ENCODE measurements around the gene LVRN.
A peak's percentile ranks its signal among the peaks of the same experiment; 100 is the strongest.
"Not testable (repeated sequence)": the region's sequence is repeated elsewhere in the genome, so short reads cannot be mapped to it uniquely, and the experiment has no call there.

The LVRN gene

GRCh38 chr5:115962239-115962564, at the start of gene LVRN:
Gene LVRN, plus strand, starts transcription at chr5:115962475. Its CDS starts 143 bp downstream, at chr5:115962618.
- no peak within 1 kb of the TSS for H3K4me3 ChIP-seq
- H3K27me3 ChIP-seq (ENCODE audit: low read depth): no peaks in the 10 kb centered on the region
- in situ Hi-C loops (cut with MboI; ENCODE audit: low sequenced_read_pairs): no loop called here
- H3K4me1 ChIP-seq: no peaks in the 10 kb centered on the region
- H3K9me3 ChIP-seq: no peaks in the 10 kb centered on the region
- no peak for DNase-seq (ENCODE audit: low spot score in 2 of 2)
- no peaks in the 10 kb centered on the region for H3K36me3 ChIP-seq (replicated peaks)

GRCh38 chr5:115913623-115914400, 48.5 kb upstream of the LVRN start:
- H3K4me3 ChIP-seq; DNase-seq (ENCODE audit: low spot score in 2 of 2); in situ Hi-C loops (cut with MboI; ENCODE audit: low sequenced_read_pairs); H3K36me3 ChIP-seq (replicated peaks); H3K9me3 ChIP-seq; H3K4me1 ChIP-seq; H3K27me3 ChIP-seq (ENCODE audit: low read depth): not testable (repeated sequence)

- Histone ChIP-seq H3K4me3 (no peak overlapping the region), H3K36me3 (replicated peaks) (no peaks in the 10 kb centered on the region), H3K4me1 (no peaks in the 10 kb centered on the region), H3K9me3 (no peaks in the 10 kb centered on the region), H3K27me3 (ENCODE audit: low read depth) (no peaks in the 10 kb centered on the region)
- in situ Hi-C loops (cut with MboI; ENCODE audit: low sequenced_read_pairs): no loop called here
- DNase-seq (ENCODE audit: low spot score in 2 of 2): no peak
Observed at GRCh38 chr5:115920171-115920725, 42.0 kb upstream of the LVRN start.

- in situ Hi-C loops (cut with MboI; ENCODE audit: low sequenced_read_pairs); H3K4me1 ChIP-seq; DNase-seq (ENCODE audit: low spot score in 2 of 2); H3K27me3 ChIP-seq (ENCODE audit: low read depth); H3K9me3 ChIP-seq; H3K4me3 ChIP-seq; H3K36me3 ChIP-seq (replicated peaks): not testable (repeated sequence)
Observed at GRCh38 chr5:115928578-115929407, 33.5 kb upstream of the LVRN start.

- DNase-seq (ENCODE audit: low spot score in 2 of 2); H3K4me1 ChIP-seq; H3K9me3 ChIP-seq; H3K27me3 ChIP-seq (ENCODE audit: low read depth); in situ Hi-C loops (cut with MboI; ENCODE audit: low sequenced_read_pairs); H3K4me3 ChIP-seq; H3K36me3 ChIP-seq (replicated peaks): not testable (repeated sequence)
Observed at GRCh38 chr5:115930171-115930570, 32.1 kb upstream of the LVRN start.

GRCh38 chr5:115930630-115931337, 31.5 kb upstream of the LVRN start:
- H3K27me3 ChIP-seq (ENCODE audit: low read depth): no peaks in the 10 kb centered on the region
- H3K4me3 ChIP-seq: no peak overlapping the region
- in situ Hi-C loops (cut with MboI; ENCODE audit: low sequenced_read_pairs): no loop called here
- no peaks in the 10 kb centered on the region for H3K9me3 ChIP-seq
- DNase-seq (ENCODE audit: low spot score in 2 of 2): no peak
- H3K4me1 ChIP-seq: no peaks in the 10 kb centered on the region
- no peaks in the 10 kb centered on the region for H3K36me3 ChIP-seq (replicated peaks)

- Histone ChIP-seq H3K27me3 (ENCODE audit: low read depth) (no peaks in the 10 kb centered on the region), H3K4me1 (no peaks in the 10 kb centered on the region), H3K9me3 (no peaks in the 10 kb centered on the region), H3K4me3 (no peak overlapping the region), H3K36me3 (replicated peaks) (no peaks in the 10 kb centered on the region)
- DNase-seq (ENCODE audit: low spot score in 2 of 2): no peak
- in situ Hi-C loops (cut with MboI; ENCODE audit: low sequenced_read_pairs): no loop called here
Observed at GRCh38 chr5:115932991-115933390, 29.3 kb upstream of the LVRN start.

GRCh38 chr5:115934388-115934974, 27.8 kb upstream of the LVRN start:
- DNase-seq (ENCODE audit: low spot score in 2 of 2): no peak
- no peaks in the 10 kb centered on the region for H3K9me3 ChIP-seq
- in situ Hi-C loops (cut with MboI; ENCODE audit: low sequenced_read_pairs): no loop called here
- H3K27me3 ChIP-seq (ENCODE audit: low read depth): no peaks in the 10 kb centered on the region
- H3K4me3 ChIP-seq: no peak overlapping the region
- H3K4me1 ChIP-seq: peaks cover 3% of the 10 kb centered on the region
- H3K36me3 ChIP-seq (replicated peaks): no peaks in the 10 kb centered on the region

- DNase-seq (ENCODE audit: low spot score in 2 of 2): no peak
Observed at GRCh38 chr5:115936031-115936430, 26.2 kb upstream of the LVRN start.

GRCh38 chr5:115939059-115939458, 23.2 kb upstream of the LVRN start:
- no peaks in the 10 kb centered on the region for H3K9me3 ChIP-seq
- no peaks in the 10 kb centered on the region for H3K36me3 ChIP-seq (replicated peaks)
- in situ Hi-C loops (cut with MboI; ENCODE audit: low sequenced_read_pairs): no loop called here
- H3K4me3 ChIP-seq: no peak overlapping the region
- H3K27me3 ChIP-seq (ENCODE audit: low read depth): no peaks in the 10 kb centered on the region
- peak; percentile 30 to 32 for DNase-seq (ENCODE audit: low spot score in 2 of 2)
- peaks cover 4% of the 10 kb centered on the region for H3K4me1 ChIP-seq

More at GRCh38 chr5:115936031-115936430, 26.2 kb upstream of the LVRN start:
- Histone ChIP-seq H3K36me3 (replicated peaks) (no peaks in the 10 kb centered on the region), H3K27me3 (ENCODE audit: low read depth) (no peaks in the 10 kb centered on the region), H3K9me3 (no peaks in the 10 kb centered on the region), H3K4me3 (no peak overlapping the region), H3K4me1 (peaks cover 4% of the 10 kb centered on the region)
- in situ Hi-C loops (cut with MboI; ENCODE audit: low sequenced_read_pairs): no loop called here

GRCh38 chr5:115940080-115940810, 22.0 kb upstream of the LVRN start:
- Histone ChIP-seq H3K9me3 (no peaks in the 10 kb centered on the region), H3K27me3 (ENCODE audit: low read depth) (no peaks in the 10 kb centered on the region), H3K4me1 (peaks cover 4% of the 10 kb centered on the region), H3K36me3 (replicated peaks) (no peaks in the 10 kb centered on the region), H3K4me3 (no peak overlapping the region)
- in situ Hi-C loops (cut with MboI; ENCODE audit: low sequenced_read_pairs): no loop called here
- no peak for DNase-seq (ENCODE audit: low spot score in 2 of 2)

GRCh38 chr5:115941051-115941675, 21.1 kb upstream of the LVRN start:
- H3K27me3 ChIP-seq (ENCODE audit: low read depth): no peaks in the 10 kb centered on the region
- DNase-seq (ENCODE audit: low spot score in 2 of 2): no peak
- no peaks in the 10 kb centered on the region for H3K9me3 ChIP-seq
- in situ Hi-C loops (cut with MboI; ENCODE audit: low sequenced_read_pairs): no loop called here
- no peaks in the 10 kb centered on the region for H3K36me3 ChIP-seq (replicated peaks)
- peaks cover 4% of the 10 kb centered on the region for H3K4me1 ChIP-seq
- H3K4me3 ChIP-seq: no peak overlapping the region
